ENCODE data around the gene KLF7. TPM values are rescaled to one million over a fixed set of nuclear protein-coding genes. Genes with fewer than 3 reads are reported as not detected.

Gene KLF7
- total RNA-seq, 1 donor from 2014 or later = 323 TPM

DNA sequence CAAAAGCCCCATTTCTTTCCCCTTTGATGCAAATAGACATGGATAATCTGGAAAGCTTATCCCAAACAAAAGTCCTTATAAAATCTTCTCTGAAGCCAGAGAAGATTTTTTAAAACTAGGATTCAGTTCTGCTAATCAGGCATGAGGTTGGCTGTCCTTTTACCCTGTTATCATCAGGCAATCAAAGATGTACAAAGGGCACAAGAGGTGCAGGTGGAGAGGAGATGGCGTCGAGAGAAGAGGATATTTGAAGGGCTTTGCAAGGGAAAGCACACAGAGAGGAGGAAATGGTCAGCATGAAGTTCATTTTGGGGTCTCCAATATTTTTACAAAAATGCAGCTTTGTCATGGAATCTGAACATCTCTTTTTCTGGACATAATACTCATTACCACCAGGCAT lies 88.5 kb downstream of the KLF7 start:
- Mint-ChIP-seq H3K4me3 (ENCODE audit: unreplicated experiment) (peak overlapping the region; percentile 72), H3K4me1 (ENCODE audit: low read depth, unreplicated experiment) (peaks cover 58% of the 10 kb centered on the region), H3K27ac (ENCODE audit: unreplicated experiment) (peak overlapping the region; percentile 37), H3K9me3 (ENCODE audit: unreplicated experiment) (peaks cover 56% of the 10 kb centered on the region), H3K27me3 (ENCODE audit: unreplicated experiment) (peaks cover 23% of the 10 kb centered on the region), H3K36me3 (ENCODE audit: unreplicated experiment) (peaks cover 22% of the 10 kb centered on the region)
- no peak for DNase-seq
- TF ChIP-seq, protein P1, sequence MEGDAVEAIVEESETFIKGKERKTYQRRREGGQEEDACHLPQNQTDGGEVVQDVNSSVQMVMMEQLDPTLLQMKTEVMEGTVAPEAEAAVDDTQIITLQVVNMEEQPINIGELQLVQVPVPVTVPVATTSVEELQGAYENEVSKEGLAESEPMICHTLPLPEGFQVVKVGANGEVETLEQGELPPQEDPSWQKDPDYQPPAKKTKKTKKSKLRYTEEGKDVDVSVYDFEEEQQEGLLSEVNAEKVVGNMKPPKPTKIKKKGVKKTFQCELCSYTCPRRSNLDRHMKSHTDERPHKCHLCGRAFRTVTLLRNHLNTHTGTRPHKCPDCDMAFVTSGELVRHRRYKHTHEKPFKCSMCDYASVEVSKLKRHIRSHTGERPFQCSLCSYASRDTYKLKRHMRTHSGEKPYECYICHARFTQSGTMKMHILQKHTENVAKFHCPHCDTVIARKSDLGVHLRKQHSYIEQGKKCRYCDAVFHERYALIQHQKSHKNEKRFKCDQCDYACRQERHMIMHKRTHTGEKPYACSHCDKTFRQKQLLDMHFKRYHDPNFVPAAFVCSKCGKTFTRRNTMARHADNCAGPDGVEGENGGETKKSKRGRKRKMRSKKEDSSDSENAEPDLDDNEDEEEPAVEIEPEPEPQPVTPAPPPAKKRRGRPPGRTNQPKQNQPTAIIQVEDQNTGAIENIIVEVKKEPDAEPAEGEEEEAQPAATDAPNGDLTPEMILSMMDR (IDR thresholded peaks at IDR 0.05; ENCODE audit: partially characterized antibody, unreplicated experiment) = no peak

DNA sequence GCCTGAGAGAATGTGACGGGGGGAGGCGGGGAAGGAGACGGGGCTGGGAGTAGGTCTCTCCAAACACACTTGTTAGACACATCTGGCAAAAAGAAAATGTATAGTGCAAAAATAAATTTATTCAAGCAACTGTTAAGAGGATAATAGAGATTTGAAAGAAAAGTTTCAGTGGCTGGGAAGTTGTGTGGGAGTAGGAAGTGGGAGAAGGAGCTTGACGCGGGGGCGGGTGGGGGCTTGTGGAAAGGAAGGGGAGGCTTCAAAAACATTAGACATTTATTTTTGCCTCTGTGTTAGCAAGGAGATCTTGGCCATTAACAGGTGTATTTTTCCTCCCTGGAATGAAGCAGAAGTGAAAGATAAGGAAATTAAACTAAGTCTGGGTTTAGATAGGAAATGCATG lies 90.3 kb downstream of the KLF7 start:
- DNase-seq = no peak
- TF ChIP-seq, protein P1 (IDR thresholded peaks at IDR 0.05; ENCODE audit: partially characterized antibody, unreplicated experiment) = no peak
- H3K9me3 Mint-ChIP-seq (ENCODE audit: unreplicated experiment) = peaks cover 51% of the 10 kb centered on the region
- H3K36me3 Mint-ChIP-seq (ENCODE audit: unreplicated experiment) = peaks cover 7% of the 10 kb centered on the region
- peak overlapping the region; percentile 3 for H3K27ac Mint-ChIP-seq (ENCODE audit: unreplicated experiment)
- peaks cover 19% of the 10 kb centered on the region for H3K27me3 Mint-ChIP-seq (ENCODE audit: unreplicated experiment)
- H3K4me1 Mint-ChIP-seq (ENCODE audit: low read depth, unreplicated experiment) = peaks cover 54% of the 10 kb centered on the region
- no peak overlapping the region for H3K4me3 Mint-ChIP-seq (ENCODE audit: unreplicated experiment)

DNA sequence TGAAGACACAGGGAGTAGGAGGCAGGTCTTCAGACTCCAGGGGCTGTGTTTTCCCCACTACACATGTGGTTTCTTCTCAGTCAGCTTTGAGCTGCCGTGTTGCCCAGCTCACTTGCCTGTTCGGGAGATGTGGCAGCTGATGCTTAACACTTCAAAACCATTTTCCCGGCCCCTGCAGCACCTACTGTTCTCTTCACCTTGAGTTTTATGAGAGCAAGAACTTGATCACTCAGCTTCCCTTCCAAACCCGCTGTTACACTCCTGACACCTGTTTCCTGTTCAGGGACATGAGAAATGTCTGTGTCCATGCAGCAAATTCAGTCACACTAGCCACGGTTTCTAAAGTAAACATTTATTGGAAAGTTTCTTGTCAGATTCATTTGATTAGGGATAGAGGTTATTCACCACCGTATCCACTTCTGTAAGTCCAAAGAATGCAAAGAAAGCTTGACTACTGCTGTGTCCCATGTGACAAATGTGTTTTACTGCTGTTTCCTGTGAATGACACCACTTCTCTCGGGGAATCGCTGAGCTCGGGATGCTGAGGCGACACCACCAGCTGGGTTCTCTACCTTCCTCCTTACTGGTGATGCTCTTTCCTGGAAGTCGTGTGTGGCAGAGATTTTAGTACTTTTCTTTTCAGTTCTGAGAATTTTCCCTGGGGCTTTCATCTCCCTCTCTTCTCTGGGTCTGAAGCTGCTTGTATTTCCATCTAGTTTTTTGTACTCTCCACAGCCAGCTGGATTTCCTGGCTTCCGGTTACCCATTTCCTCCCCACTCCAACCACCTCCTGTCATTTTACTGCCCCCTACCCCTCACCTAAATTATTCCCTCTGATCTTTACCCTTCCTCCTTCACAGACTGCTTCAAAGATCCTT lies 91.7 kb downstream of the KLF7 start:
- peak overlapping the region; percentile 10 for H3K4me3 Mint-ChIP-seq (ENCODE audit: unreplicated experiment)
- H3K9me3 Mint-ChIP-seq (ENCODE audit: unreplicated experiment) = peaks cover 43% of the 10 kb centered on the region
- peak overlapping the region; percentile 63 for H3K27ac Mint-ChIP-seq (ENCODE audit: unreplicated experiment)
- H3K4me1 Mint-ChIP-seq (ENCODE audit: low read depth, unreplicated experiment) = peaks cover 52% of the 10 kb centered on the region
- peaks cover 15% of the 10 kb centered on the region for H3K27me3 Mint-ChIP-seq (ENCODE audit: unreplicated experiment)
- no peak for DNase-seq
- H3K36me3 Mint-ChIP-seq (ENCODE audit: unreplicated experiment) = no peaks in the 10 kb centered on the region
- TF ChIP-seq, protein P1 (IDR thresholded peaks at IDR 0.05; ENCODE audit: partially characterized antibody, unreplicated experiment) = no peak

DNA sequence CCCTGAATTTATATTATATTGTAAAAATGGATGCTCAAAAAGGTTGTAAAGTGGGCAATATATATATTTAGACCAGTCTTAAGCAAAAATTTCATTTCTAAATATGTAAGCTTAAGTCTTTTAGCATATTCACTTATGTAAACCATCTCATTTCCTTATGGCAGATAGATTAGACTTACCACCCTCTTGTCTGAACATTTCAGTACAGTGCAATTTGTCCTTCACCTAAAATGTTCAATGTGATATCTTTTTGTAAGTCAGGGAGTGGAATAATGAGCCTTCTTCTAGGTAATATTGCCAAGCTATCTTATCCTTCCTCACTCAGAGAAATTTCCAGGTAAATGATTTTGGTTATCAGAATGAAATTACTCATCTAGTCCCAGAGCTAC lies 92.3 kb downstream of the KLF7 start:
- Mint-ChIP-seq H3K4me1 (ENCODE audit: low read depth, unreplicated experiment) (peaks cover 52% of the 10 kb centered on the region), H3K4me3 (ENCODE audit: unreplicated experiment) (no peak overlapping the region)

More for the DNA sequence above, 92.3 kb downstream of the KLF7 start:
- H3K27me3 Mint-ChIP-seq (ENCODE audit: unreplicated experiment) = peaks cover 11% of the 10 kb centered on the region
- H3K27ac Mint-ChIP-seq (ENCODE audit: unreplicated experiment) = peak overlapping the region; percentile 35
- TF ChIP-seq, protein P1 (IDR thresholded peaks at IDR 0.05; ENCODE audit: partially characterized antibody, unreplicated experiment) = no peak
- peaks cover 42% of the 10 kb centered on the region for H3K9me3 Mint-ChIP-seq (ENCODE audit: unreplicated experiment)
- no peak for DNase-seq
- H3K36me3 Mint-ChIP-seq (ENCODE audit: unreplicated experiment) = no peaks in the 10 kb centered on the region
